Transverse colon (tissue), 4 donors: ENCODE results near the gene KIF1A. TPM values are rescaled to one million over a fixed set of nuclear protein-coding genes. Genes with fewer than 3 reads are reported as not detected.

Experiments
- DNase-seq: peaks from one replicate; pipeline ENCODE4 v3.0.0-alpha.2; 2019
- H3K27ac ChIP-seq, 4 donors: fragments of 200-600 bp; sonication (generic); 2 replicates each; pipeline ENCODE4 v1.5.1; 2016 to 2018; ENCODE audit warnings: inconsistent platforms in 4 of 4
- H3K27me3 ChIP-seq: fragments of 200-600 bp; sonication (generic); 2 replicates; pipeline ENCODE4 v1.5.1; 2017; ENCODE audit warnings: inconsistent platforms
- H3K36me3 ChIP-seq, 4 donors: fragments of 200-600 bp; sonication (generic); 2 replicates each; pipeline ENCODE4 v1.5.1; 2017 to 2019; ENCODE audit warnings: inconsistent platforms in 4 of 4
- H3K4me1 ChIP-seq, 4 donors: fragments of 200-600 bp; sonication (generic); 2 replicates each; pipeline ENCODE4 v1.5.1; 2017 to 2020; ENCODE audit warnings: inconsistent platforms in 4 of 4
- H3K4me3 ChIP-seq, 4 donors: fragments of 200-600 bp; sonication (generic); 1 replicate in 1 of 4; 2 replicates in 3 of 4; pipeline versions ENCODE4 v1.5.1 to v1.6.1; 2017 to 2019; ENCODE audit warnings: inconsistent platforms in 4 of 4
- H3K9me3 ChIP-seq, 2 donors: fragments of 200-600 bp; sonication (generic); 2 replicates each; pipeline ENCODE4 v1.5.1; 2017 to 2019; ENCODE audit warnings: inconsistent platforms in 2 of 2
- CTCF ChIP-seq, 5 experiments: fragments of 200-600 bp in 3 of 5; fragments of 450-650 bp in 2 of 5; sonication (generic) in 3 of 5; IDR thresholded peaks; 1 replicate in 2 of 5; 2 replicates in 3 of 5; pipeline ENCODE4 v1.5.1; 2016 to 2017; ENCODE audit warnings: antibody characterized with exemption in 5 of 5, inconsistent platforms in 3 of 5, mild to moderate bottlenecking in 2 of 5, moderate library complexity in 1 of 5
- EP300 ChIP-seq: sonication (generic); formaldehyde crosslinking; IDR thresholded peaks from one replicate; pipeline ENCODE4 v1.6.1; 2017; ENCODE audit warnings: antibody characterized with exemption, low read depth
- POLR2A ChIP-seq: fragments of 450-650 bp; IDR thresholded peaks from one replicate; pipeline ENCODE4 v1.6.1; 2016; ENCODE audit warnings: antibody characterized with exemption, mild to moderate bottlenecking, moderate library complexity
- POLR2AphosphoS5 ChIP-seq, 3 donors: sonication (generic); formaldehyde crosslinking; IDR thresholded peaks; one replicate each; pipeline ENCODE4 v1.6.1; 2016; ENCODE audit warnings: antibody characterized with exemption in 3 of 3
- WGBS, 2 donors: methylation state at CpG; one replicate each; pipeline ENCODE4 v1.1.5; 2018; ENCODE audit warnings: low coverage in 1 of 2; 5-methylcytosine and 5-hydroxymethylcytosine counted together
- in situ Hi-C, 4 donors: fragments of 200-750 bp; cut with MboI; loops; one replicate each; pipeline versions ENCODE4 v1.15.0 to v1.15.1; 2017; ENCODE audit warnings: low sequenced_read_pairs in 3 of 4, low pct_ligation_motif_present in 1 of 4, low pct_unique_long_range_greater_than_20kb in 1 of 4
- intact Hi-C: fragments of 100-400 bp; cut with DNase I; formaldehyde crosslinking; loops from one replicate; pipeline ENCODE4 v1.15.1; 2023; ENCODE audit warnings: low total_unique reads
- total RNA-seq, 4 donors: library from RNA; depleted of rRNA; stranded (reverse); fragments of >200 nt; gene quantifications; one replicate each; pipeline ENCODE4 v1.1.0, GENCODE V29; 2016

KIF1A gene
- total RNA-seq, 4 donors from 2014 or later, result 0.40 to 3.4 (median 2.9) TPM

- WGBS, 2 donors, result 87% methylated on average over 25 of the region's 25 CpGs; no CpG with 5 or more reads in 1 of the 2 donors
- Histone ChIP-seq H3K4me3 (no peak overlapping the region), H3K27ac (no peak overlapping the region), H3K27me3 (peaks cover 5% of the 10 kb centered on the region), H3K36me3 (no peaks in the 10 kb centered on the region), H3K4me1 (no peaks in the 10 kb centered on the region), H3K9me3 (no peaks in the 10 kb centered on the region)
- TF ChIP-seq CTCF (IDR thresholded peaks at IDR 0.05), result no peak
- no peak for TF ChIP-seq POLR2AphosphoS5 (IDR thresholded peaks at IDR 0.05)
- TF ChIP-seq EP300, result no peak
- no peak for TF ChIP-seq POLR2A
- intact Hi-C loops (no loop called here), in situ Hi-C loops (loop anchor here in 2 of 4 donors (25.0 kb wide), 1 partner anchor 201 kb away; no protein-coding TSS in a partner anchor)
- no peak for DNase-seq
Measured at GRCh38 chr2:240713071-240713927, 106.7 kb downstream of the KIF1A start.

GRCh38 chr2:240712121-240712520 is 107.9 kb downstream of the KIF1A start:
- Histone ChIP-seq H3K4me1 (no peaks in the 10 kb centered on the region), H3K27ac (no peak overlapping the region), H3K27me3 (peaks cover 5% of the 10 kb centered on the region), H3K36me3 (no peaks in the 10 kb centered on the region), H3K4me3 (no peak overlapping the region), H3K9me3 (no peaks in the 10 kb centered on the region)
- DNase-seq, result no peak
- intact Hi-C loops (no loop called here), in situ Hi-C loops (loop anchor here in 2 of 4 donors (25.0 kb wide), 1 partner anchor 200 kb away; no protein-coding TSS in a partner anchor)
- 85% methylated on average over 9 of the region's 9 CpGs; no CpG with 5 or more reads in 1 of the 2 donors for WGBS, 2 donors
- TF ChIP-seq CTCF (IDR thresholded peaks at IDR 0.05) (no peak), POLR2AphosphoS5 (IDR thresholded peaks at IDR 0.05) (no peak)

- H3K27me3 ChIP-seq, result peaks cover 5% of the 10 kb centered on the region
- H3K4me3 ChIP-seq, result no peak overlapping the region
- H3K4me1 ChIP-seq, result no peaks in the 10 kb centered on the region
- TF ChIP-seq EP300, result no peak
- TF ChIP-seq POLR2A, result no peak
- TF ChIP-seq POLR2AphosphoS5 (IDR thresholded peaks at IDR 0.05), result no peak
- no peak for TF ChIP-seq CTCF (IDR thresholded peaks at IDR 0.05)
- H3K27ac ChIP-seq, result no peak overlapping the region
- intact Hi-C loops, result no loop called here
- H3K9me3 ChIP-seq, result no peaks in the 10 kb centered on the region
- WGBS, 2 donors, result 80% methylated on average over 5 of the region's 5 CpGs; no CpG with 5 or more reads in 1 of the 2 donors
- no peaks in the 10 kb centered on the region for H3K36me3 ChIP-seq
- in situ Hi-C loops, result loop anchor here in 2 of 4 donors (25.0 kb wide), 1 partner anchor 199 kb away; no protein-coding TSS in a partner anchor
- DNase-seq, result no peak
Measured at GRCh38 chr2:240711701-240712100, 108.3 kb downstream of the KIF1A start.

GRCh38 chr2:240711296-240711695 is 108.7 kb downstream of the KIF1A start:
- no peak for DNase-seq
- 95% methylated on average over 9 of the region's 9 CpGs; no CpG with 5 or more reads in 1 of the 2 donors for WGBS, 2 donors
- in situ Hi-C loops, result loop anchor here in 2 of 4 donors (25.0 kb wide), 1 partner anchor 199 kb away; no protein-coding TSS in a partner anchor
- Histone ChIP-seq H3K4me3 (no peak overlapping the region), H3K27ac (no peak overlapping the region), H3K9me3 (no peaks in the 10 kb centered on the region), H3K36me3 (no peaks in the 10 kb centered on the region), H3K27me3 (peaks cover 5% of the 10 kb centered on the region), H3K4me1 (no peaks in the 10 kb centered on the region)
- intact Hi-C loops, result no loop called here
- no peak for TF ChIP-seq EP300
- no peak for TF ChIP-seq CTCF (IDR thresholded peaks at IDR 0.05)
- no peak for TF ChIP-seq POLR2AphosphoS5 (IDR thresholded peaks at IDR 0.05)
- no peak for TF ChIP-seq POLR2A
